SK-N-SH (cell line): ENCODE data around the gene TDG. TPM values are rescaled to one million over a fixed set of nuclear protein-coding genes. Genes with fewer than 3 reads are reported as not detected.

ENCODE experiments used
- CTCF ChIA-PET: fragments of 300-600, 350-600 bp; formaldehyde crosslinking; extraction: SDS; loops from one replicate; lab custom pipeline; 2021; lab: Yijun Ruan, JAX
- POLR2A ChIA-PET: fragments of 350-600 bp; sonication (Branson Sonifier 250); formaldehyde crosslinking; extraction: SDS; loops from one replicate; lab custom pipeline; 2020; ENCODE audit warnings: antibody characterized with exemption, inconsistent platforms; lab: Yijun Ruan, JAX
- DNase-seq: peaks from one replicate; pipeline ENCODE4 v3.0.0; 2012
- H2AFZ ChIP-seq: fragments of 200-600 bp; sonication (generic); 2 replicates; pipeline ENCODE4 v1.8.1; 2016; ENCODE audit warnings: antibody characterized with exemption, mild to moderate bottlenecking, low read depth
- H3F3A ChIP-seq: fragments of 200-600 bp; sonication (generic); replicated peaks from 2 replicates; pipeline ENCODE3; 2016; ENCODE audit warnings: antibody characterized with exemption, mild to moderate bottlenecking; ENCODE audit not compliant: insufficient read depth
- H3K27ac ChIP-seq, 2 experiments: fragments of 200-500 bp in 1 of 2; fragments of 200-600 bp in 1 of 2; sonication (Bioruptor generic) in 1 of 2; sonication (generic), shearing (Covaris generic) in 1 of 2; 2 replicates each; pipeline versions ENCODE4 v1.5.1 to v1.6.1; 2014 to 2016; ENCODE audit warnings: low read depth in 2 of 2, inconsistent platforms in 1 of 2, low read length in 1 of 2, mild to moderate bottlenecking in 1 of 2, mixed read lengths in 1 of 2
- H3K27me3 ChIP-seq: fragments of 200-600 bp; sonication (generic), shearing (Covaris generic); 2 replicates; pipeline ENCODE4 v1.6.1; 2016; ENCODE audit warnings: mixed run types; ENCODE audit not compliant: insufficient read depth
- H3K36me3 ChIP-seq, 2 experiments: fragments of 200-500 bp in 1 of 2; fragments of 200-600 bp in 1 of 2; sonication (Bioruptor generic) in 1 of 2; sonication (generic) in 1 of 2; replicated peaks in 1 of 2; 2 replicates each; pipeline versions ENCODE3 to v1.5.1; 2014 to 2016; ENCODE audit warnings: low read length in 1 of 2, mild to moderate bottlenecking in 1 of 2; ENCODE audit not compliant: insufficient read depth in 2 of 2, control insufficient read depth in 1 of 2
- H3K4me1 ChIP-seq, 2 experiments: fragments of 200-500 bp in 1 of 2; fragments of 200-600 bp in 1 of 2; sonication (Bioruptor generic) in 1 of 2; sonication (generic), shearing (Covaris generic) in 1 of 2; 2 replicates each; pipeline versions ENCODE4 v1.5.1 to v1.6.1; 2014 to 2016; ENCODE audit warnings: low read depth in 1 of 2, low read length in 1 of 2, mixed run types in 1 of 2; ENCODE audit not compliant: insufficient read depth in 2 of 2, control insufficient read depth in 1 of 2
- H3K4me2 ChIP-seq: fragments of 200-600 bp; sonication (generic), shearing (Covaris generic); 2 replicates; pipeline ENCODE4 v1.6.1; 2017; ENCODE audit warnings: mixed run types
- H3K4me3 ChIP-seq, 2 experiments: fragments of 200-500 bp in 1 of 2; fragments of 200-600 bp in 1 of 2; sonication (Bioruptor generic) in 1 of 2; sonication (generic), shearing (Covaris generic) in 1 of 2; 2 replicates each; pipeline versions ENCODE4 v1.5.1 to v1.8.1; 2014 to 2016; ENCODE audit warnings: low read depth in 2 of 2, inconsistent platforms in 1 of 2, low read length in 1 of 2, mild to moderate bottlenecking in 1 of 2, mixed read lengths in 1 of 2, moderate library complexity in 1 of 2
- H3K79me2 ChIP-seq: fragments of 200-600 bp; sonication (generic); 2 replicates; pipeline ENCODE4 v1.8.1; 2017; ENCODE audit warnings: mild to moderate bottlenecking; ENCODE audit not compliant: insufficient read depth
- H3K9ac ChIP-seq: fragments of 200-600 bp; sonication (generic); 2 replicates; pipeline ENCODE4 v1.6.1; 2017; ENCODE audit warnings: mixed run types
- H3K9me2 ChIP-seq: fragments of 200-600 bp; sonication (generic); 2 replicates; pipeline ENCODE4 v1.6.1; 2017; ENCODE audit warnings: mixed run types
- H3K9me3 ChIP-seq: fragments of 200-600 bp; sonication (generic); 2 replicates; pipeline ENCODE4 v1.6.1; 2017; ENCODE audit warnings: mixed run types, mild to moderate bottlenecking, moderate library complexity
- H4K20me1 ChIP-seq: fragments of 200-600 bp; sonication (generic); 2 replicates; pipeline ENCODE4 v1.6.1; 2017; ENCODE audit warnings: mild to moderate bottlenecking, mixed run types; ENCODE audit not compliant: insufficient read depth
- EP300 ChIP-seq, 2 experiments: IDR thresholded peaks; 2 replicates each; pipeline versions ENCODE4 v1.4.0 to v1.6.1; 2012; ENCODE audit warnings: borderline replicate concordance in 1 of 2, low read depth in 1 of 2, low read length in 1 of 2
- FOXM1 ChIP-seq: IDR thresholded peaks from 2 replicates; pipeline ENCODE4 v1.4.0; 2012; ENCODE audit warnings: low read depth, mild to moderate bottlenecking
- GATA2 ChIP-seq: sonication (generic); formaldehyde crosslinking; IDR thresholded peaks from 2 replicates; pipeline ENCODE4 v1.5.0; 2020; ENCODE audit warnings: mild to moderate bottlenecking, missing genetic modification reagents
- MXI1 ChIP-seq: IDR thresholded peaks from 2 replicates; pipeline ENCODE4 v1.6.1; 2012; ENCODE audit warnings: mild to moderate bottlenecking, low read depth, low read length, improper control_type of control experiment
- PBX3 ChIP-seq: IDR thresholded peaks from 2 replicates; pipeline ENCODE4; 2012
- REST ChIP-seq: IDR thresholded peaks from 2 replicates; pipeline ENCODE4 v1.6.1; 2012; ENCODE audit warnings: mild to moderate bottlenecking, low read depth, low read length, moderate library complexity
- RXRA ChIP-seq: IDR thresholded peaks from 2 replicates; pipeline ENCODE4 v1.4.0; 2012; ENCODE audit warnings: low read depth, mild to moderate bottlenecking, borderline replicate concordance
- TEAD4 ChIP-seq: IDR thresholded peaks from 2 replicates; pipeline ENCODE4 v1.4.0; 2012; ENCODE audit warnings: mild to moderate bottlenecking, borderline replicate concordance; ENCODE audit not compliant: insufficient read depth
- YY1 ChIP-seq: IDR thresholded peaks from 2 replicates; pipeline ENCODE4 v1.4.0; 2012; ENCODE audit warnings: low read depth, mild to moderate bottlenecking
- WGBS: methylation state at CpG from one replicate; pipeline ENCODE4 v1.1.6; 2017; ENCODE audit warnings: low lambda C conversion rate; 5-methylcytosine and 5-hydroxymethylcytosine counted together
- polyA plus RNA-seq, 3 experiments: library from polyadenylated mRNA; depleted of rRNA; stranded (reverse); fragments of >200 nt; gene quantifications; 2 replicates each; pipeline ENCODE4 v1.2.3, GENCODE V29; 2012
- TF ChIP-seq, protein P1 (sequence below): IDR thresholded peaks from 2 replicates; pipeline ENCODE4 v1.4.0; 2012; ENCODE audit warnings: low read depth, borderline replicate concordance
- TF ChIP-seq, protein P2 (sequence below): IDR thresholded peaks from 2 replicates; pipeline ENCODE4 v1.4.0; 2012; ENCODE audit warnings: low read depth, borderline replicate concordance

TDG gene
- polyA plus RNA-seq, 1 of the 3 experiments (the other 2 are of a cell fraction) = 11.3 TPM

DNA sequence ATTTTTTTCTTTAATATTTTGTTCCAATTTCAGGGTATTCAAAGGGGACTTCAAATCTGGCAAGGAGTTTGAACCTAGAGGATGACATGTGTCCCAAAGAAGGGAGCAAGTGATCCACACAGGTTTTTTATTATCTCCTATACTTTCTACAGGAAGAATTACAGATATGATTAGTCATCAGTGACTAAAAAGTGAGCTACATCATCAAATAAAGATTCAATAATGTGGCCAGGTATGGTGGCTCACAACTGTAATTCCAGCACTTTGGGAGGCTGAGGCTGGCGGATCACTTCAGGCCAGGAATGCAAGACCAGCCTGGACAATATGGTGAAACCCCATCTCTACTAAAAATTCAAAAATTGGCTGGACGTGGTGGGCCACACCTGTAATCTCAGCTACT lies 60.1 kb downstream of the TDG start:
- no peaks in the 10 kb centered on the region for H3K9me2 ChIP-seq
- no peak overlapping the region for H3K4me3 ChIP-seq
- WGBS = 88% methylated on average over 2 of the region's 2 CpGs
- no peaks in the 10 kb centered on the region for H3K4me1 ChIP-seq
- no peak for DNase-seq
- no peak overlapping the region for H3K4me2 ChIP-seq
- no peaks in the 10 kb centered on the region for H4K20me1 ChIP-seq
- no peaks in the 10 kb centered on the region for H3F3A ChIP-seq
- H3K27me3 ChIP-seq = no peaks in the 10 kb centered on the region
- no peaks in the 10 kb centered on the region for H3K79me2 ChIP-seq
- H2AFZ ChIP-seq = no peak overlapping the region
- H3K36me3 ChIP-seq = peaks cover 0 to 4% of the 10 kb centered on the region in 2 experiments
- ChIA-PET POLR2A (no interaction called here), CTCF (no interaction called here)
- no peak overlapping the region for H3K9ac ChIP-seq
- H3K9me3 ChIP-seq = no peaks in the 10 kb centered on the region
- no peak overlapping the region for H3K27ac ChIP-seq
- TF ChIP-seq YY1 (no peak), TEAD4 (no peak), PBX3 (no peak), EP300 (IDR thresholded peaks at IDR 0.05; ENCODE audit: borderline replicate concordance in 1 of 2, low read depth in 1 of 2, low read length in 1 of 2) (no peak), FOXM1 (no peak), REST (no peak), RXRA (no peak), GATA2 (CRISPR knock-in tag) (no peak), MXI1 (no peak)
- TF ChIP-seq, protein P1, sequence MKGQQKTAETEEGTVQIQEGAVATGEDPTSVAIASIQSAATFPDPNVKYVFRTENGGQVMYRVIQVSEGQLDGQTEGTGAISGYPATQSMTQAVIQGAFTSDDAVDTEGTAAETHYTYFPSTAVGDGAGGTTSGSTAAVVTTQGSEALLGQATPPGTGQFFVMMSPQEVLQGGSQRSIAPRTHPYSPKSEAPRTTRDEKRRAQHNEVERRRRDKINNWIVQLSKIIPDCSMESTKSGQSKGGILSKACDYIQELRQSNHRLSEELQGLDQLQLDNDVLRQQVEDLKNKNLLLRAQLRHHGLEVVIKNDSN = no peak
- TF ChIP-seq, protein P2, sequence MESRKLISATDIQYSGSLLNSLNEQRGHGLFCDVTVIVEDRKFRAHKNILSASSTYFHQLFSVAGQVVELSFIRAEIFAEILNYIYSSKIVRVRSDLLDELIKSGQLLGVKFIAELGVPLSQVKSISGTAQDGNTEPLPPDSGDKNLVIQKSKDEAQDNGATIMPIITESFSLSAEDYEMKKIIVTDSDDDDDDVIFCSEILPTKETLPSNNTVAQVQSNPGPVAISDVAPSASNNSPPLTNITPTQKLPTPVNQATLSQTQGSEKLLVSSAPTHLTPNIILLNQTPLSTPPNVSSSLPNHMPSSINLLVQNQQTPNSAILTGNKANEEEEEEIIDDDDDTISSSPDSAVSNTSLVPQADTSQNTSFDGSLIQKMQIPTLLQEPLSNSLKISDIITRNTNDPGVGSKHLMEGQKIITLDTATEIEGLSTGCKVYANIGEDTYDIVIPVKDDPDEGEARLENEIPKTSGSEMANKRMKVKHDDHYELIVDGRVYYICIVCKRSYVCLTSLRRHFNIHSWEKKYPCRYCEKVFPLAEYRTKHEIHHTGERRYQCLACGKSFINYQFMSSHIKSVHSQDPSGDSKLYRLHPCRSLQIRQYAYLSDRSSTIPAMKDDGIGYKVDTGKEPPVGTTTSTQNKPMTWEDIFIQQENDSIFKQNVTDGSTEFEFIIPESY = no peak
